Fibroblast of lung (primary cell): ENCODE measurements around the gene PER1.

Experiments used
- EZH2 ChIP-seq: IDR thresholded peaks from 2 replicates; pipeline ENCODE4 v1.5.1; 2012; ENCODE audit warnings: low read length, control low read depth, mild to moderate bottlenecking; ENCODE audit errors: missing control alignments
- TF ChIP-seq, protein P1 (sequence below), 2 donors: IDR thresholded peaks in 1 of 2; conservative IDR thresholded peaks in 1 of 2; 1 replicate in 1 of 2; 2 replicates in 1 of 2; pipeline ENCODE4 v1.5.1; 2011 to 2012; ENCODE audit warnings: low read length in 2 of 2, control low read depth in 1 of 2, inconsistent platforms in 1 of 2, low read depth in 1 of 2, mild to moderate bottlenecking in 1 of 2

DNA sequence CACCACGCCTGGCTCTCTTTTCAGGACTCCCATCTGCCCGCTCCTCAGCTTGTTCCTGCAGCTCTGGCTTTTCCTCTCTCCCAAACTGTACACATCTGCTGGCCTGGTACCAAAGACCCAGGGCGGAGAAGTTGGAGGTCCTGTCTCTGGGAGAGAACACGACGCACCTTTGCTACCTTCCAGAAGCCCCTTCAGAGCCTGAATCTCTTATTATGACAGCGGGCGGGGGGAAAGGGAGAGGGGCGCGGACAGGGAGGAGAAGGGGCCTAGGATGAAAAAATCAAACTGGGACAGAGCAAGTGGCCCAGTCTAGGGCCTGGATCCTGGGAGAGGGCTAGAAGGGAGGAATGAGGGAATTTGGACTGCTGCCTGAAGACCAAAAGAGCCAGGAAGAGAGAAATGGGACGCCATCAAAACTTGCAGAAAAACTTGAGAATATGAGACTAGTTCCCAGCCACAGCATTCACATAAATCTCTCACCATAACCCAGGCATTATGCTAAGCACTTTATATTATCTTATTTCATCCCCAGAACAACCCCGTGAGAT is 2.5 kb upstream of the PER1 start:
- TF ChIP-seq, protein P1, sequence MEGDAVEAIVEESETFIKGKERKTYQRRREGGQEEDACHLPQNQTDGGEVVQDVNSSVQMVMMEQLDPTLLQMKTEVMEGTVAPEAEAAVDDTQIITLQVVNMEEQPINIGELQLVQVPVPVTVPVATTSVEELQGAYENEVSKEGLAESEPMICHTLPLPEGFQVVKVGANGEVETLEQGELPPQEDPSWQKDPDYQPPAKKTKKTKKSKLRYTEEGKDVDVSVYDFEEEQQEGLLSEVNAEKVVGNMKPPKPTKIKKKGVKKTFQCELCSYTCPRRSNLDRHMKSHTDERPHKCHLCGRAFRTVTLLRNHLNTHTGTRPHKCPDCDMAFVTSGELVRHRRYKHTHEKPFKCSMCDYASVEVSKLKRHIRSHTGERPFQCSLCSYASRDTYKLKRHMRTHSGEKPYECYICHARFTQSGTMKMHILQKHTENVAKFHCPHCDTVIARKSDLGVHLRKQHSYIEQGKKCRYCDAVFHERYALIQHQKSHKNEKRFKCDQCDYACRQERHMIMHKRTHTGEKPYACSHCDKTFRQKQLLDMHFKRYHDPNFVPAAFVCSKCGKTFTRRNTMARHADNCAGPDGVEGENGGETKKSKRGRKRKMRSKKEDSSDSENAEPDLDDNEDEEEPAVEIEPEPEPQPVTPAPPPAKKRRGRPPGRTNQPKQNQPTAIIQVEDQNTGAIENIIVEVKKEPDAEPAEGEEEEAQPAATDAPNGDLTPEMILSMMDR (conservative IDR thresholded peaks at IDR 0.05 in 1 of 2, IDR thresholded peaks at IDR 0.05 in 1 of 2; ENCODE audit: low read depth in 1 of 2, low read length in 2 of 2) = no peak
- no peak for TF ChIP-seq EZH2
